HG02852 (cell line): ENCODE data around the gene OR51B6.
"Not testable (repeated sequence)": the region's sequence is repeated elsewhere in the genome, so short reads cannot be mapped to it uniquely, and the experiment has no call there.

Experiments
- ATAC-seq: cut with Tn5 transposase; IDR thresholded peaks from one replicate; pipeline ENCODE4 v1.9.1; 2021; ENCODE audit warnings: mild to moderate bottlenecking, moderate library complexity; ENCODE audit not compliant: unreplicated experiment

OR51B6 gene, protein sequence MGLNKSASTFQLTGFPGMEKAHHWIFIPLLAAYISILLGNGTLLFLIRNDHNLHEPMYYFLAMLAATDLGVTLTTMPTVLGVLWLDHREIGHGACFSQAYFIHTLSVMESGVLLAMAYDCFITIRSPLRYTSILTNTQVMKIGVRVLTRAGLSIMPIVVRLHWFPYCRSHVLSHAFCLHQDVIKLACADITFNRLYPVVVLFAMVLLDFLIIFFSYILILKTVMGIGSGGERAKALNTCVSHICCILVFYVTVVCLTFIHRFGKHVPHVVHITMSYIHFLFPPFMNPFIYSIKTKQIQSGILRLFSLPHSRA

DNA sequence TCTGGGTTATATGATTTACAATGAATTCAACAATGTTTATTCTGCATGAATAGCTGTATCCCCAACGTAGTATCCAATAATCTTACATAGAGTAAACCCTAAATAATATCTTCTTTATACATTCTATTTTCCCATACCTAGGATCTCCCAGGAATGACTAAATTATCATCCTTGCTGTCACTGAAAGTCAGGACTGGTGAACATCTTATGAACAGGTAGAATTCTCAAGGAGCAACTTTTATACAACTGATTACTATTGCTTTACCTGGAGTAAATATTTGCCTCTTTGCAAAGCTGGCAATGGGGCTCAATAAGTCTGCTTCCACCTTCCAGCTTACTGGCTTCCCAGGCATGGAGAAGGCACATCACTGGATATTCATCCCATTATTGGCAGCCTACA lies at the start of gene OR51B6:
Gene OR51B6, plus strand, starts transcription at position 301 of the 400 bp plus-strand sequence. Its CDS starts 0 bp downstream, at position 301.
- no peak for ATAC-seq

DNA sequence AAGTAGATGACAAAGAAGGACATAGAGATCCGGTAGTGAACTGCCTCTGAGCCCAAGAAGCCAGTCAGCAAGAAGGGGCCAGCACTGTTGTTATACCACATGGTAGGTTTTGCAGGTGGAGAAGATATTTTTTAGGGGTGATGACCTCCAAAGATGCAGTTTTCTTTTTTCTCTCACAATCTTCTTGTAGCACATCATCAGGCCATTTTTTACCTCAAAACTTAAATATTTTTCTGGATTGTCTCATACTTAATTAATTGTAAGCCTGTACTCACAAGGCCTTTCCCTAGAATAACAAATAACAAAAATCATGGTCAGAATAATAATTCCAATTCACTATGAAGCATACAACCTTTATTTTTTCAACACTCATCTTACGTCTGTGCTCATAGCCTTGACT lies 49.5 kb upstream of the OR51B6 start, which contains the start of gene OR51B4:
Gene OR51B4, minus strand, starts transcription at position 101 of the 400 bp plus-strand sequence. Its CDS starts 0 bp downstream, at position 101.
- ATAC-seq: no peak

DNA sequence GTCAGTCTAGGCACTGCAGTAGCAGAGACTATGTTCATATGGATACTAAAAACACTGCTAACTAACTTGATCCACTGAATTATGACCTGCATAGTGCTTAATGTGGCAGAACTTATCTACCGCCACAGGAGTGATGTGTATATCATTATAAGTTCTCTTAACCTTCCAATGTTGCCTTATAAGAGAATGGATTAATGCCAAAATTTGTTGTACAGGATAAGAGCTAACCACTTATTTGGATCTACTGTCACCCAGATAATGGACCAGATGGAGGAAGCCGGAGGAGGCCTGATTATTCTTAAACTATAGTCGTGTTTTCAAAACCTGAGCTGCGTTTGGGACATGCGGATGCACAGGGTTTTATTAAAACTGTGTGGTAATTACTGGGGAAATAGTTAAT lies 47.7 kb upstream of the OR51B6 start:
- ATAC-seq: no peak

DNA sequence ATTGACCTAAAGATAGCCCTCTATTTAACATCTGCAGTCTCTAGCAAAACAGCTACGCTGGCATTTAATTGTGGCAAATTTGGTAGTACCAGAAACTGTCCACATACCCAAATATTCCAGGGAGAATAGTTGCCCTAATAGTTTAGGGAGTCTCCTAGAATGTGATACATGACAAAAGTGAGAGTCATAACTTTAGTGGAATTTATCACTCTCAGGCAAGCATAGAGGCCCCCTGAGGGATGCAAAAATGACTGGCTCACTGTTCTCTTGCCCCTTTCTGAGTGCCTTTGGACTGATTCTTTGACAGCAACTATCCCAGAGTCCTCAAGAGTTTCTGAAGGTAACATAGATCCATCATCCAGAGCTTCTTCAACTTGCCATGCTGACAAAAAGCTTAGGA lies 47.3 kb upstream of the OR51B6 start:
- no peak for ATAC-seq

DNA sequence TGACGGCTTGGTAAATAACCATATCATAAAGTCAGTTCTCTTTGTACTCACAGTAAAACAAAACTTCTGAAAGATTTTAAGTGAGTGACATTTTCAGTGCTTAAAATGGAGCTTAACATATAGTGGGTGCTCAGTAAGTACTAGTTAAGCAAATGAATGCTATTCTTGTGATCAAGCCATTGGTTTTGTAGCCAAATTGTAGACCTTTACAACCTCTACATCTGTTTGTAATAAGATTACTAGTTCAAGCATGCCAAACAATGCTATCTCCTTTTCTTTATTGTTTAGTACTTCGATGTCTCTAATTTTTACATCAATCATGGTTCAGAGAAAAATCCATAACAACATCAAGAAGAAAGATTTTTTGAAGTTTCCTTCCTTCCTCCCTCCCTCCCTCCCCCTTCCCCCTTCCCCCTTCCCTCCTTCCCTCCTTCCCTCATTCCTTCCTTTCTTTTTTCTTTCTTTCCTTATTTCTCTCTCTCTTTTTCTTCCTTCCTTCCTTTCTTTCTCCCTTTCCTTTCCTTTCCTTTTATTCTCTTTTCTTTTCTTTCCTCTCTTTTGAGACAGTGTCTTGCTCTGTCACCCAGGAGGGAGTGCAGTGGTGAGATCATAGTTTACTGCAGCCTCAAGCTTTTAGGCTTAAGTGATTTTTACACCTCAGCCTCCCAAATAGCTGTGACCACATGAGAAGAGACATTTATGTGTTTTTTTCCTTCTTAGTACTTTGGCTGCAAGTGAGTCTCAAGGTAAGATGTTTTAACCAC lies 43.9 kb upstream of the OR51B6 start:
- no peak for ATAC-seq

DNA sequence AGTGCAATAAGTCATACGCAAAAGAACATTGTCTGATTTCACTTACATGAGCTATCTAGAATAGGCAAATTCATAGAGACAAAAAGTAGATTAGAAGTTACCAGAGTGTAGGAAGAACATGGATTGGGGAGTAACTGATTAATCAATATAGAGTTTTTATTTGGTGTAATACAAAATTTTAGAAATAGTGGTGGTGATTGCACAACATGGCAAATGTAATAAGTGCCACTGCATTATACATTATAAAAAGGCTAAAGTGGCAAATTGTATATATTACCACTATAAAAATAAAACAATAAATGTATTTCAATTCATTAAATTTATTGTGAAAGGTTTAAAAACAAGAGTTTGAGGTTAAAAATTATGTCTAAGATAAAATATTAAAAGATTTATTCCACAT lies 40.9 kb upstream of the OR51B6 start:
- ATAC-seq: no peak

DNA sequence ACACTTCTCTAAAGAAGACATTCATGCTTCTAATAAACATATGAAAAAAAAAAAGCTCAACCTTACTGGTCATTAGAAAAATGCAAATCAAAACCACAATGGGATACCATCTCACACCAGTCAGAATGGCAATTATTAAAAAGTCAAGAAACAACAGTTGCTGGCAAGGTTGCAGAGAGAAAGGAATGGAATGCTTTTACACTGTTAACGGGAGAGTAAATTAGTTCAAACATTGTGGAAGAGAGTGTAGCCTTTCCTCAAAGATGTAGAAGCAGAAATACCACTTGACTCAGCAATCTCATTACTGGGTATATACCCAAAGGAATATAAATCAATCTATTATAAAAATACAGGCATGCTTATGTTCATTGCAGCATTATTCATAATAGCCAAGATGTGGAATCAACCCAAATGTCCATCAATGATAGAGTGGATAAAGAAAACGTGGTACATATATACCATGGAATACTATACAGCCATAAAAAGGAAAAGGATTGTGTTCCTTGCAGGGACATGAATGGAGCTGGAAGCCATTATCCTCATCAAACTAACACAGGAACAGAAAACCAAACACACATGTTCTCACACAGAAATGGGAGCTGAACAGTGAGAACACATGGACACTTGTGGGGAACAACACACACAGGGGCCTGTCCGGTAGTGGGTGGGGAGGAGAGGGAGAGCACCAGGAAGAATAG lies 37.8 kb upstream of the OR51B6 start:
- ATAC-seq: not testable (repeated sequence)

DNA sequence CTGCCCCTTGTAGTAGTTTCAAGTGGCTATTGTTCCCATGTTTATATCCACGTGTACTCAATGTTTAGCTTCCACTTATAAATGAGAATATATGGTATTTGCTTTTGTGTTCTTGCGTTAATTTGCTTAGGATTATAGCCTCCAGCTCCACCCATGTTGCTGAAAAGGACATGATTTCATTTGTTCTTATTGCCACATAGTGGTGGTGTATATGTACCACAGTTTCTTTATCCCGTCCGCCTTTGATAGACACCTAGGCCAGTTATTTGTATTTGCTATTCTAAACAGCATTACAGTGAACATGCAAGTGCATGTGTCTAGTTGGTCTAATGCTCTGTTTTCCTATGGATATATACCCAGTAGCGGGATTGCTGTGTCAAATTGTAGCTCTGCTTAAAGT lies 34.0 kb upstream of the OR51B6 start:
- ATAC-seq: no peak

DNA sequence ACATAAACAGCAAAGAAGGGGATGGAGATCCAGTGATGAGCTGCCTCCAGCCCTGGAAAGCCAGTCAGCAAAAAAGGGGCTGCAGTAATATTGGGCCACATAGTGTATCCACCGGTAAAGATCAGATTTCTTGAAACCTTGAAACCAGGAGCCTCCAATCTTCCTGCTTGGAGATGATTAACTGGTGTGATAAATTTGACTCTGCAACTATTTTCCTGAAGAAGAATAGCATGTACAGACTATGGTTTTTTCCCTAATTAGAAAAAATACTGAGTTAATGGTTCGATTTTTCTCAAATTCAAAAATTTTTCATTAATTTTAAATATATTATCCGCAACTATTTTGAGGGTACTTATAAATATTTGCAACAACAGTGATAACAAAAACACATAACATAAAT lies 27.1 kb upstream of the OR51B6 start, which contains the start of gene OR51B2:
Gene OR51B2, minus strand, starts transcription at position 101 of the 400 bp plus-strand sequence. Its CDS starts 0 bp downstream, at position 101.
- no peak for ATAC-seq

DNA sequence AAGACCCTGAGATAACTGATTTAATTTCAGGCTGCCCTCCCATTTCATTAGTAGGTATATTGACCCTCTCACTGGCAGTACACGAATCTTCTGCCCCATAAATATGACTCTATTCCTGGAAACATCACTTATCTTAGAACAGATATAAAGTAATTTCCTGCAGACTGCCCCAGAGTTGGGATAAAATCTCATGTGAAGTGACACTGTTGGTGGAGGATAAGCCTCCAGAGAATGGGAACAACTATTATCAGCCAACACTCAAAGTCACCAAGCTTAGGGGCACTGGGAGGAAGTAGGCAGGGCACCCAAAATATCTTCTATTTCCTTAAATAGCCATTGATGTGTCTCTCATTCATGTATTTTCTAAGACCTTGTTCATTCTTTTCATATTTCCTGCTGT lies 16.1 kb upstream of the OR51B6 start:
- no peak for ATAC-seq

DNA sequence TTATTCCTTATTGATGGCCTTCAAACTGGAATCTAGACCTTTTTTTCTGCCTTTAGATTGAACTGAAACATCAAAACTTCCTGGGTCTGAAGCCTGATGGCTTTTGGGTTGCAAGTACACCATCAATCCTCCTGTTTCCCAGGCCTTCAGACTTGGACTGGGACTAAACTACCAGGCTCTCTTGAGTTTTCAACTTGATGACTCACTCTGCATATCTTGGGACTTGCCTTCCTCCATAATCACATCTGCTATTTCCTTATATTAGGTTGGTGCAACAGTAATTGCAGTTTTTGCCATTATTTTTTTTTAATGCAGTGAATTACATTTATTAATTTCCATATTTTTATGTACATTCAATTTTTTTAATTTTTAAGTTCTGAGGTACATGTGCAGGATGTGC lies 15.0 kb upstream of the OR51B6 start:
- ATAC-seq: no peak

DNA sequence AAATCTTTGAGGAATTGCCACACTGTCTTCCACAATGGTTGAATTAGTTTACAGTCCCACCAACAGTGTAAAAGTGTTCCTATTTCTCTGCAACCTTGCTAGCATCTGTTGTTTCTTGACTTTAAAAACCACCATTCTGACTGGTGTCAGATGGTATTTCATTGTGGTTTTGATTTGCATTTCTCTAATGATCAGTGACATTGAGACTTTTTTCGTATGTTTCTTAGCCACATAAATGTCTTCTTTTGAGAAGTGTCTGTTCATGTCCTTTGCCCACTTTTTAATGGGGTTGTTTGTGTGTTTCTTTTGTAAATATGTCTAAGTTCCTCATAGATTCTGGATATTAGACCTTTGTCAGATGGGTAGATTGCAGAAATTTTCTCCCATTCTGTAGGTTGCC lies 14.1 kb upstream of the OR51B6 start:
- ATAC-seq: not testable (repeated sequence)

DNA sequence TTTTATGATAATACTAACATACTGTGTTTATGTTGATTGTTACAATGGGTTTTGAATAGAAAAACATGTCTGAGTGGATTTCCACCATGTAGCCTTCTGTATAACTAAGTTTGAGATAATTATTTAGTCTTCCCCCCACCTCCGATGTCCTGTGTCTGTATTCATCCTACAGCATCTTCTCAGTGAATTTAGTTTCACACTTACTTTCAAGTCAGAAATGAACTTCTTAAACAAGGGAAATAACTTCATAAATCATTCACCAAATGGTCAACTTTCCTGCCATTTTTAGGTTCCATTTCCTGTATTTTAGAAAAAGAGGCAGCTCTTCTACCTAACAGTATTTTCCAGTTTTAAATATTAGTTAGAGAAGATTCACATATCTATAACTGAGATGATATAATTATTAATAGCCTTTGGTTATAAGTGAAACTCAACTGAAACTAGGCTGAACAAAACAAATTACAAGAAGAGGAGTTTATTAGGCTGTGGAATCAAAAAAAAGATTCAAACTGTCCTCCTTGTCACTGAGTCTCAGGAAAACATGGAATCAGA lies 11.5 kb upstream of the OR51B6 start:
- no peak for ATAC-seq

DNA sequence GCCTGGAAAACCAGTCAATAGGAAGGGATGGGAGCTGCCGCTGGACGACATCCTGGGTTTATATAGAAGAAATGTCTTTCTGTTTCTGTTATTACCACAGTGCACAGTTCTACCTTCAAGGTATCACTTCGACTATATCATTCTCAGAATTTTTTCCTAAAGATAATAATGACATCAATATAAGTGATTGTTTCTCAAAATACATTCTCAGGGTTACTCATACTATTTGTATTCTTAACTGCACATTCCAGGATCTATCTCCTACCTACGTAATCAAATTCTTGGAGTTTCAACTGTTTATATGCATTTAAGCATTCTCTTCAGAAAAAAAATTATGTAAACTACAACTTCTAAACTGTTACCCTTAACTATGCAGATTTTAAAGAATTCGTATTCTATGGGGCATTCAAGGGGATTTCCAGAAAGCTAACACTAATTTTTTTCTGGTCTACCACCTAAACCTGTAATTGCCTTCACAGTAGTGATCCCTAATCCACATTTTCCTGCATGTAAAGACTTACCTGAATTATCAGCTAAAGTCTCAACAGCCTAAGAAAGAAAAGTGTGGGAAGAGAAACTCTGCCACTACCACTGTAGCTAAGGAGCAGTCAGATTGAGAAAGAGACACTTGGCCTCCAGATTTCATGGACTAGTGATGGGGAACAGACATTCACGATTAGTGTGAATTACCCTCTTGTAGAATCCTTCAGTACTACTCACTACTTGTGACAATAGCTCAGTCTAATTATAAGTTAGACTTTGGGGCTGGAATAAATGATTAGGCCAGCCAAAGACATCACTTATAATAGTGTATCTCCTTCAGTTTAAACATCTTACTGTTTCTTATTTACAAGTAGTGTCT lies 7.6 kb upstream of the OR51B6 start, which contains the start of gene OR51B5:
Gene OR51B5, minus strand, starts transcription at position 51 of the 862 bp plus-strand sequence. Its CDS starts 0 bp downstream, at position 51.
- no peak for ATAC-seq

DNA sequence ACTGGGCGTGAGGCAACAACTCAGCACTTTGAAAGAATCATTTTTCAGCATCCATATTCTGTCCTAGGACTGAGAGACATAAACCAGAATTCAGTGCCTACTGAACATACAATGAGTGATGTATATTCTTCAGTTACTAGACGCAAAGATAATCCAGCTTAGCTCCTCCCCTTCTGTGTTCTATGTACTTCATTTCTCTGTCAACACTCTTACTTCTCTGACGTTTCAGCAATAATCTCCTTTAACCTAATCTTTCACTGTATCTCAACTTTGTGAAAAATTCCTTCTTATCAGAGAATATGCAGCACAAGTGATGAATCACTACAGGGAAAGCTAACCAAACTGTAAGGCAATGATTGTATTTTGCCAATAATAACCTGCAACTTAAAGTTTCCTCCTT lies 5.5 kb upstream of the OR51B6 start:
- no peak for ATAC-seq

DNA sequence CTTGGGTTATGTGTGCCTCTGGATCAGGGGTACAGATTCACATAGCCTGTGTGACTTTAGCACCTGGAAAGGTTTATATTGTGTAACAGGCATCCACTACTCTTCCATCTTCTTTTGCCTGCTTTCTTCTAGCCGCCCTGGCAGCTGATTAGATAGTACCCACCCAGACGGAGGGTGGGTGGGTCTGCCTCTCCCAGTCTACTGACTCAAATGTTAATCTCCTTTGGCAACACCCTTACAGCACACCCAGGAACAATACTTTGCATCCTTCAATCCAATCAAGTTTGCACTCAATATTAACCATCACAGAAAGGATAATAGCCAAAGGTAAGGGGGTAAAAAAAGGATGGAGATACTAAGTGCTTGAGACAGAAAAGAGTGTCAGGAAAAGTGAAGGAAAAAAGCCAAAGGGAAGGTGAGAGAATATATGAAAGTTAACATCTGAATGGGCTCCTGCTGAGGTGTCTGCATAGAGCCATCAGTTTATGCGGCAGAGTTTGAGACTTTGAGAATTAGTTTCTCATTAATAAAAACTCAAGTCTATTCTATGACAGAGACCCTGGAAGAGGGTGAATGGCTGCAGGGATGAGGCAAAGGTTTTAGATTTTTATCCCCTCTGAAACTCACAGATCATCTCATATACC lies 2.6 kb upstream of the OR51B6 start:
- ATAC-seq: no peak

DNA sequence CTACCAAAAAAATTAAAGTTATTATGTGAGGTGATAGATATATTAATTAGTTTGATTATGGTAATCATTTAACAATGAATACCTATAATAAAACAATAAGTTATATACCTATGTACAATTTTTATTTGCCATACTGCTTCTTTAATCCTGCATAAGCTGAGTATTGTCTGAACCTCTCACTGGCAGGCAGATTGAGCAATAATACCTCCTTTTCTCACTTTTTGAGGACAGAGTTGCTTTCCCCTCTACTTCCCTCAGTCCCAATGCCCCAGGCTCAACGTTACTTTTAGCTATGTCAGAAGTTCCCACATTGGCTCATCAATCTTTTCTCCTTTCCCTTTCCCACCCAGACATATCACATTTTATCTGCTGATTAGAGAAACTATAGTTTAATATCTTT lies 1.8 kb upstream of the OR51B6 start:
- no peak for ATAC-seq

DNA sequence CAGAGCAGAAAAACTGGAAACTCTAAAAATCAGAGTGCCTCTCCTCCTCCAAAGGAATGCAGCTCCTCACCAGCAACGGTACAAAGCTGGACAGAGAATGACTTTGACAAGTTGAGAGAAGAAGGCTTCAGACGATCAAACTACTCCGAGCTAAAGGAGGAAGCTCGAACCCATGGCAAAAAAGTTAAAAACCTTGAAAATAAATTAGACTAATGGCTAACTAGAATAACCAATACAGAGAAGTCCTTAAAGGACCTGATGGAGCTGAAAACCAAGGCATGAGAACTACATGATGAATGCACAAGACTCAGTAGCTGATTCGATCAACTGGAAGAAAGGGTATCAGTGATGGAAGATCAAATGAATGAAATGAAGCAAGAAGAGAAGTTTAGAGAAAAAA lies 4.7 kb downstream of the OR51B6 start:
- ATAC-seq: not testable (repeated sequence)

DNA sequence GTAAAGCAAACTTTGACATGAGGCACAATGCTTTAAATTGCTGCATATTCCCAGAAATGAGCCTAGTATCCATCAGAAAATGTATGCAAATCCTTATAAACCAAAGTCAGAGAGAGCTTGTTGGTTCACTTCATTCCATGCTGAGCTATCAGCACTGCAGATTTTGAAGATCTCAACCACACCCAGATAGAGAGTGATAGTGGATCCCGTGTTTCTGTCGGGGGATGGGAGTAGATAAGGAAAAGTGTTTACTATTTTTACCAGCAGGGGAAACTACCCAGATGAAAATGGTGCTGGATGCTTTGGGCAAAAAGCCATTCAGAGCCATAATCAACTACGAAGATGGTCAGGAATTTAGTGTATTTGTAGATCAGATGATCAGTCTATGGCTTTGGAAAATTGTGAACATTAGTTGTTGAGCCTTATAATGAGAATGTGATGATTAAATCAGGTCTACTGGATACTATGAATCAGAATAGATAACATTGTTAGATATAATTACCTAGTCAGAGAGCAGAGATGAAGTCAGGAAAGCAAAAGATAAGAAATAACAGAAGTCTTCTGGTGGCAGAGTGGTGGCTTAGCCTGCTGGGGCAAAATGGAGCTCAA lies 10.8 kb downstream of the OR51B6 start:
- ATAC-seq: no peak
